Measurements from ENCODE around the gene SNX9.

SNX9 gene

DNA sequence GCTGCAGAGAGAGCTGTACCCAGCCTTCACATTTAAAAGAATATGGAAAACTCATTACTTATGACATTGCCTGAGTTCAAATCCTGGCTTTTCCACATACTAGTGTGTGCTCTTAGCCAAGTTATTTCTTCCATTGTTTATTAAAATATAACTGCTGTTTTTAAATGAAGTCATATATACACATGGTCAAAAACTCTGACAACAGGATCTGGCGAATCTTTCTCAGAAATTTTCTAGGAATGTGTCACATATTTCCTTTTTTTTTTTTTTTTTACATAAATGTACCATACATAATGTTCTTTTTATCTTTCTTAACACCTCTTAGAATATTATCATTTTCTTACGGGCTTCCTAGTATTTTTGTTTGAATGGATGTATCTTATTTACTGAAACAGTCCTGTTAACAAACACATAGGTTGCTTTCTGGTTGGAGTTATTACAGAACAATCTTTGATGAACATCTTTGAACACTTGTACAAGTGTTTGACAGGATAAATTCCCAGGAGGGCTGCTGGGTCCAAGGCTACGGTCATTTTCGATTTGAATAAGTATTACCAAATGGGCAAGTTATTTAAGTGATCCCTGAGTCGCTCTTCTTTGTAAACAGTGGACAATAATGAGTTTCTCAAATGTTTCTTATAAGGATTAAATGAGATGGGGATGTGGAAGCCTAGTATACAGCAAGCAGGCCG is 1.6 kb upstream of the SNX9 start:
- H3K4me1 ChIP-seq (ENCODE audit: insufficient read depth, low read length, poor library complexity, severe bottlenecking), result no peaks in the 10 kb centered on the region
- no peak overlapping the region for H3K4me3 ChIP-seq (ENCODE audit: low read length, poor library complexity, severe bottlenecking)
- peaks cover 4% of the 10 kb centered on the region for H3K27me3 ChIP-seq (ENCODE audit: insufficient read depth, low read length, poor library complexity, severe bottlenecking)
- H3K4me2 ChIP-seq (ENCODE audit: low read depth, low read length, poor library complexity, severe bottlenecking), result no peak overlapping the region
- H3K36me3 ChIP-seq (ENCODE audit: insufficient read depth, low read length), result no peaks in the 10 kb centered on the region
- H4K20me1 ChIP-seq (ENCODE audit: insufficient read depth, low read length, poor library complexity, severe bottlenecking), result no peaks in the 10 kb centered on the region
- H3K9me2 ChIP-seq (replicated peaks; ENCODE audit: low read depth, low read length), result no peaks in the 10 kb centered on the region
- no peak overlapping the region for H2AFZ ChIP-seq (ENCODE audit: low read length)
- H3K79me2 ChIP-seq (ENCODE audit: insufficient read depth, low read length), result no peaks in the 10 kb centered on the region
- TF ChIP-seq, protein P1, sequence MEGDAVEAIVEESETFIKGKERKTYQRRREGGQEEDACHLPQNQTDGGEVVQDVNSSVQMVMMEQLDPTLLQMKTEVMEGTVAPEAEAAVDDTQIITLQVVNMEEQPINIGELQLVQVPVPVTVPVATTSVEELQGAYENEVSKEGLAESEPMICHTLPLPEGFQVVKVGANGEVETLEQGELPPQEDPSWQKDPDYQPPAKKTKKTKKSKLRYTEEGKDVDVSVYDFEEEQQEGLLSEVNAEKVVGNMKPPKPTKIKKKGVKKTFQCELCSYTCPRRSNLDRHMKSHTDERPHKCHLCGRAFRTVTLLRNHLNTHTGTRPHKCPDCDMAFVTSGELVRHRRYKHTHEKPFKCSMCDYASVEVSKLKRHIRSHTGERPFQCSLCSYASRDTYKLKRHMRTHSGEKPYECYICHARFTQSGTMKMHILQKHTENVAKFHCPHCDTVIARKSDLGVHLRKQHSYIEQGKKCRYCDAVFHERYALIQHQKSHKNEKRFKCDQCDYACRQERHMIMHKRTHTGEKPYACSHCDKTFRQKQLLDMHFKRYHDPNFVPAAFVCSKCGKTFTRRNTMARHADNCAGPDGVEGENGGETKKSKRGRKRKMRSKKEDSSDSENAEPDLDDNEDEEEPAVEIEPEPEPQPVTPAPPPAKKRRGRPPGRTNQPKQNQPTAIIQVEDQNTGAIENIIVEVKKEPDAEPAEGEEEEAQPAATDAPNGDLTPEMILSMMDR (conservative IDR thresholded peaks at IDR 0.05; ENCODE audit: low read length), result no peak
- TF ChIP-seq EZH2phosphoT487 (IDR thresholded peaks at IDR 0.05; ENCODE audit: borderline replicate concordance), result no peak
- no peaks in the 10 kb centered on the region for H3K9me3 ChIP-seq (ENCODE audit: insufficient read depth, low read depth, low read length)
- no peak overlapping the region for H3K9ac ChIP-seq (ENCODE audit: low read depth, low read length, poor library complexity, severe bottlenecking)
- no peaks in the 10 kb centered on the region for H3F3A ChIP-seq (ENCODE audit: low read depth)

DNA sequence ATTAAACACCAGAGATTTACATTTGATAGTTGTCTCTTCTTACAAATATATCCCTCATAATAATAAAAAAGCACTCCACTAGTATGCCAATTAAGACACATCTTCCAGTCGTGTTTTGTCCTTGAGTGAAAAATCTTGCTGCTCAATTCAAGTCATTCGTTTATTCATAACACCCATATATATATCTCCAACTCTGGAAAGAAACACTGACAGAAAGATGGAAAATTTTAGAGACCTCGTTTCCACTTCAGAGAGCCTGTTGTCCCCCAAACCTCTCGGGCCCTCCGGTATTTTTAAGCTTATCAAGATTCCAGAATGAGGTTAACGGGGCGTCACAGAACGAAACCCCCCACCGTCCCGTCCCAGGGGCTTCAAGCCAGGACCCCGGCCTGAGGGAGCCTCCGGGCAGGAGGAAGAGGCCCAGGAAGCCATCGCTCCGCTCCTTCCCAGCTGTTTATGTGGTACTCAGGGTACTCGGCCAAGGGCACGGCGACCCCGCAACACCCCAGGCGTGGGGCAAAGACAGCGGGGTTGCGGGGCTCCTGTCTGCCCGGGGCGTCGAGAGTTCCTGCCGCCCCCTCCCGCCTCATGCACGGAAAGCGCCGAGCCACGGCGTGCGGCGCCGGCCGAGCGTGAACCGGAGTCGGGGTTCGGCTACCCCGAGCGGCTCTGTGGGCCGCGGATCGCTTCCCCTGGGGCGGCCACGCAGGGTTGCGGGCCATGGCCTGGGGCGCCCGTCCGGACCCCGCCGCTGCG is 623 bp upstream of the SNX9 start:
- H3K79me2 ChIP-seq (ENCODE audit: insufficient read depth, low read length), result no peaks in the 10 kb centered on the region
- TF ChIP-seq, protein P1 (conservative IDR thresholded peaks at IDR 0.05; ENCODE audit: low read length), result no peak
- no peak for TF ChIP-seq EZH2phosphoT487 (IDR thresholded peaks at IDR 0.05; ENCODE audit: borderline replicate concordance)
- H3K9me2 ChIP-seq (replicated peaks; ENCODE audit: low read depth, low read length), result no peaks in the 10 kb centered on the region
- no peaks in the 10 kb centered on the region for H4K20me1 ChIP-seq (ENCODE audit: insufficient read depth, low read length, poor library complexity, severe bottlenecking)
- H3K4me3 ChIP-seq (ENCODE audit: low read length, poor library complexity, severe bottlenecking), result no peak overlapping the region
- H3K9me3 ChIP-seq (ENCODE audit: insufficient read depth, low read depth, low read length), result no peaks in the 10 kb centered on the region
- H3F3A ChIP-seq (ENCODE audit: low read depth), result no peaks in the 10 kb centered on the region
- H3K4me1 ChIP-seq (ENCODE audit: insufficient read depth, low read length, poor library complexity, severe bottlenecking), result no peaks in the 10 kb centered on the region
- no peak overlapping the region for H2AFZ ChIP-seq (ENCODE audit: low read length)
- no peaks in the 10 kb centered on the region for H3K27me3 ChIP-seq (ENCODE audit: insufficient read depth, low read length, poor library complexity, severe bottlenecking)
- H3K9ac ChIP-seq (ENCODE audit: low read depth, low read length, poor library complexity, severe bottlenecking), result no peak overlapping the region
- H3K4me2 ChIP-seq (ENCODE audit: low read depth, low read length, poor library complexity, severe bottlenecking), result no peak overlapping the region
- H3K36me3 ChIP-seq (ENCODE audit: insufficient read depth, low read length), result no peaks in the 10 kb centered on the region

DNA sequence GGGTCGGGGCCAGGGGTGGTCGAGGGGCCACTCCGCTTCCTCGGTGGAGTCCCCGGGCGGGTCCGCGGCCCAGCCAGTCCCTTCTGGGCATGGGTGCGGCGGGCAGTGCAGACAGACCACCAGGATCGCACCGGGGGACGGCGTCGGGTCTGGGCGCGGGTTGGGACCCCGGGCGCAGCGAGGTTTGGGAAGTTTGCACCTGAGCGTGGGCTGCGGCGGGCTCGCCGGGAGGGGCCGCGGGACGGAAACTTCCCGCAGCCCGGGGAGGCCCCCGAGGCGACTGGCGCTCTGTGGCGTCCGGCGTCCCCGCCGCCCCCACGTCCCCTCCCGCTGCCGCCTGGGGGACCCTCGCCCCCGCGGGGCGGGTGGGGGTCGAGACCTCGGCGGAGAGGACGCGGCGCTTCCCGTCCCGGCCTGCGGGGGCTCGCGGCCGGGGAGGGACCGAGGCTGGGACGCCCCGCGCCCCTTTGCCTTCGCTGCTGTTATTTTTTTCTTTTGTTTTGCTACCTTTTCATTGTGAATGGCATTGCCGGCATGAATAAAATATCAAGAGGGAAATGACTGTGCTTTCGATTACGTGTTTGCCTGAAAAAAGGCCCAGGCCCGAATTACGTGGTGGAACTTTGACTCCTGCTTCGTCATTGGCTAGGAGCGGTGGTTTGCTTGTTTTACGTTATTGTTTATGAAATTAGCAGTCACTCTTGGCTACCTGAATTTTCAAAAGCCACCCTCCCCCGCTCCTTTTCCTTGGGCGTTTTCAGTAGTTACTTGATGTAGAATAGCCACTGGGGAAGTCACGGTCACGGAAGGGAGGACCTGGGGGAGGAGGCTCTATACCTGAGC is 703 bp downstream of the SNX9 start:
- TF ChIP-seq EZH2phosphoT487 (IDR thresholded peaks at IDR 0.05; ENCODE audit: borderline replicate concordance), result no peak
- TF ChIP-seq, protein P1 (conservative IDR thresholded peaks at IDR 0.05; ENCODE audit: low read length), result no peak
- Histone ChIP-seq H3K27me3 (ENCODE audit: insufficient read depth, low read length, poor library complexity, severe bottlenecking) (no peaks in the 10 kb centered on the region), H2AFZ (ENCODE audit: low read length) (no peak overlapping the region), H3K4me3 (ENCODE audit: low read length, poor library complexity, severe bottlenecking) (no peak overlapping the region), H3K36me3 (ENCODE audit: insufficient read depth, low read length) (no peaks in the 10 kb centered on the region), H3K4me2 (ENCODE audit: low read depth, low read length, poor library complexity, severe bottlenecking) (no peak overlapping the region), H3K9me2 (replicated peaks; ENCODE audit: low read depth, low read length) (no peaks in the 10 kb centered on the region), H4K20me1 (ENCODE audit: insufficient read depth, low read length, poor library complexity, severe bottlenecking) (no peaks in the 10 kb centered on the region), H3K9me3 (ENCODE audit: insufficient read depth, low read depth, low read length) (no peaks in the 10 kb centered on the region), H3K4me1 (ENCODE audit: insufficient read depth, low read length, poor library complexity, severe bottlenecking) (no peaks in the 10 kb centered on the region), H3F3A (ENCODE audit: low read depth) (no peaks in the 10 kb centered on the region), H3K9ac (ENCODE audit: low read depth, low read length, poor library complexity, severe bottlenecking) (no peak overlapping the region), H3K79me2 (ENCODE audit: insufficient read depth, low read length) (no peaks in the 10 kb centered on the region)
